B cell (primary cell): ENCODE data around the gene CHCHD6. TPM values are rescaled to one million over a fixed set of nuclear protein-coding genes. Genes with fewer than 3 reads are reported as not detected.

ENCODE experiments used
- ATAC-seq: fragments of 200-7000 bp; cut with Tn5 transposase; one replicate; pipeline ENCODE4 v1.10.0; 2021; ENCODE audit warnings: low read depth, mild to moderate bottlenecking, moderate number of reproducible peaks, moderate library complexity
- CTCF ChIA-PET: fragments of 350-600 bp; sonication (Branson Sonifier 250); formaldehyde crosslinking; loops from one replicate; lab custom pipeline; 2021; ENCODE audit warnings: antibody characterized with exemption, inconsistent platforms; lab: Charles Lee
- POLR2A ChIA-PET: fragments of 350-600 bp; sonication (Branson Sonifier 250); formaldehyde crosslinking; loops from one replicate; lab custom pipeline; 2021; ENCODE audit warnings: antibody characterized with exemption; lab: Charles Lee
- DNase-seq: peaks from one replicate; pipeline ENCODE4 v3.0.0; 2013
- H2AFZ ChIP-seq: 2 replicates; pipeline ENCODE4 v1.6.1; 2012; ENCODE audit warnings: mild to moderate bottlenecking, low read depth, low read length; ENCODE audit not compliant: insufficient read depth, poor library complexity, severe bottlenecking
- H3K27ac ChIP-seq, 2 donors: 1 replicate in 1 of 2; 2 replicates in 1 of 2; pipeline ENCODE4 v1.5.1; 2012 to 2013; ENCODE audit warnings: low read length in 2 of 2, mild to moderate bottlenecking in 2 of 2, moderate library complexity in 1 of 2
- H3K27me3 ChIP-seq, 4 experiments: fragments of 200-600 bp in 1 of 4; sonication (generic) in 1 of 4; replicated peaks in 1 of 4; 1 replicate in 2 of 4; 2 replicates in 2 of 4; pipeline versions ENCODE4 v1.6.1 to v1.7.0; 2013 to 2016; ENCODE audit warnings: low read length in 3 of 4, mild to moderate bottlenecking in 2 of 4, mixed read lengths in 1 of 4, moderate library complexity in 1 of 4; ENCODE audit not compliant: insufficient read depth in 4 of 4, control insufficient read depth in 3 of 4; ENCODE audit errors: control extremely low read depth in 1 of 4
- H3K36me3 ChIP-seq, 2 experiments: replicated peaks in 1 of 2; 1 replicate in 1 of 2; 2 replicates in 1 of 2; pipeline versions ENCODE4 v1.6.1 to v1.7.1; 2013; ENCODE audit warnings: low read length in 1 of 2; ENCODE audit not compliant: insufficient read depth in 2 of 2, control insufficient read depth in 1 of 2; ENCODE audit errors: control extremely low read depth in 1 of 2, extremely low read depth in 1 of 2
- H3K4me1 ChIP-seq, 2 donors: fragments of 200-600 bp in 1 of 2; sonication (generic) in 1 of 2; 1 replicate in 1 of 2; 2 replicates in 1 of 2; pipeline versions ENCODE4 v1.5.1 to v1.6.1; 2013 to 2017; ENCODE audit warnings: low read length in 2 of 2; ENCODE audit not compliant: control insufficient read depth in 2 of 2, insufficient read depth in 2 of 2
- H3K4me2 ChIP-seq: replicated peaks from 2 replicates; pipeline ENCODE3; 2012; ENCODE audit warnings: mild to moderate bottlenecking, low read depth, low read length; ENCODE audit not compliant: poor library complexity, severe bottlenecking
- H3K4me3 ChIP-seq, 5 experiments: fragments of 200-600 bp in 1 of 5; sonication (generic) in 1 of 5; 1 replicate in 3 of 5; 2 replicates in 2 of 5; pipeline versions ENCODE4 v1.5.1 to v1.7.0; 2011 to 2016; ENCODE audit warnings: low read length in 4 of 5, mild to moderate bottlenecking in 4 of 5, low read depth in 2 of 5, control low read depth in 1 of 5, moderate library complexity in 1 of 5; ENCODE audit not compliant: insufficient read depth in 1 of 5; ENCODE audit errors: control extremely low read depth in 1 of 5, extremely low read depth in 1 of 5
- H3K79me2 ChIP-seq: fragments of 200-600 bp; sonication (generic); one replicate; pipeline ENCODE4 v1.6.0; 2016; ENCODE audit warnings: low read length; ENCODE audit not compliant: control insufficient read depth, insufficient read depth
- H3K9ac ChIP-seq: fragments of 200-600 bp; sonication (generic); 2 replicates; pipeline ENCODE4 v1.6.1; 2017; ENCODE audit warnings: mild to moderate bottlenecking, low read length, moderate library complexity
- H3K9me3 ChIP-seq, 3 donors: one replicate each; pipeline versions ENCODE4 v1.6.1 to v1.7.1; 2013; ENCODE audit warnings: low read length in 2 of 3; ENCODE audit not compliant: control insufficient read depth in 2 of 3, insufficient read depth in 1 of 3; ENCODE audit errors: control extremely low read depth in 1 of 3
- H4K20me1 ChIP-seq: 2 replicates; pipeline ENCODE4 v1.6.0; 2012; ENCODE audit warnings: mild to moderate bottlenecking, low read length; ENCODE audit not compliant: insufficient read depth, control insufficient read depth, poor library complexity, severe bottlenecking
- H3K27ac Mint-ChIP-seq: one replicate; pipeline ENCODE4 v1.8.0; 2021; ENCODE audit warnings: mixed read lengths
- H3K27me3 Mint-ChIP-seq: one replicate; pipeline ENCODE4 v1.8.0; 2021; ENCODE audit warnings: mixed read lengths
- H3K4me1 Mint-ChIP-seq: one replicate; pipeline ENCODE4 v1.8.0; 2021; ENCODE audit warnings: mixed read lengths
- H3K4me3 Mint-ChIP-seq: one replicate; pipeline ENCODE4 v1.8.0; 2021; ENCODE audit warnings: mixed read lengths
- H3K9me3 Mint-ChIP-seq: one replicate; pipeline ENCODE4 v1.8.0; 2022; ENCODE audit warnings: mixed read lengths; ENCODE audit not compliant: insufficient read depth
- CTCF ChIP-seq: fragments of 200-600 bp; IDR thresholded peaks from one replicate; pipeline ENCODE4 v1.8.0; 2022; ENCODE audit warnings: antibody characterized with exemption, mild to moderate bottlenecking
- EZH2 ChIP-seq: IDR thresholded peaks from 2 replicates; pipeline ENCODE4 v1.6.1; 2012; ENCODE audit warnings: borderline replicate concordance, low read depth, mild to moderate bottlenecking, moderate library complexity, low read length; ENCODE audit not compliant: insufficient read depth, poor library complexity, severe bottlenecking
- WGBS: methylation state at CpG from one replicate; pipeline ENCODE4 v1.1.5; 2013; ENCODE audit warnings: missing lambda C conversion rate; ENCODE audit not compliant: insufficient coverage; 5-methylcytosine and 5-hydroxymethylcytosine counted together
- intact Hi-C: fragments of 100-400 bp; cut with micrococcal nuclease; formaldehyde crosslinking; loops from one replicate; pipeline ENCODE4 v1.10.0; 2022
- polyA plus RNA-seq: library from polyadenylated mRNA; depleted of rRNA; stranded (reverse); fragments of >200 nt; gene quantifications from 2 replicates; pipeline ENCODE4 v1.2.3, GENCODE V29; 2012
- total RNA-seq, 2 donors: library from RNA; stranded (reverse); fragments of 120-200 nt in 1 of 2; gene quantifications; 1 replicate in 1 of 2; 2 replicates in 1 of 2; pipeline versions ENCODE4 v1.2.3 to v1.2.4, GENCODE V29; 2013 to 2022

The CHCHD6 gene
- total and polyA plus RNA-seq, 2 donors (not counting 1 experiment from before 2014, with no cell fraction given), result 8.0 to 13.5 TPM

GRCh38 chr3:126847061-126847460 is 143.0 kb downstream of the CHCHD6 start:
- Histone ChIP-seq H3K4me2 (no peak overlapping the region), H3K27ac (no peak overlapping the region), H3K4me1 (no peaks in the 10 kb centered on the region), H3K36me3 (no peaks in the 10 kb centered on the region), H3K4me3 (no peak overlapping the region), H4K20me1 (no peaks in the 10 kb centered on the region), H3K9me3 (no peaks in the 10 kb centered on the region), H3K79me2 (no peaks in the 10 kb centered on the region), H3K9ac (no peak overlapping the region), H3K27me3 (no peaks in the 10 kb centered on the region), H2AFZ (no peak overlapping the region)
- no peaks in the 10 kb centered on the region for H3K4me1 Mint-ChIP-seq
- POLR2A ChIA-PET, result interaction anchor here (0.8 kb wide), 1 partner anchor 154 kb away, joined by 3 read pairs; no protein-coding TSS in a partner anchor
- H3K27ac Mint-ChIP-seq, result no peak overlapping the region
- WGBS, result 94% methylated on average over 2 of the region's 3 CpGs
- ATAC-seq (no peak), DNase-seq (no peak)
- TF ChIP-seq EZH2, result no peak
- no peak for TF ChIP-seq CTCF
- H3K9me3 Mint-ChIP-seq, result no peaks in the 10 kb centered on the region
- intact Hi-C loops, result no loop called here
- no peak overlapping the region for H3K4me3 Mint-ChIP-seq
- H3K27me3 Mint-ChIP-seq, result no peaks in the 10 kb centered on the region
- CTCF ChIA-PET, result no interaction called here

- Histone ChIP-seq H3K9me3 (no peaks in the 10 kb centered on the region), H2AFZ (no peak overlapping the region), H3K4me1 (no peaks in the 10 kb centered on the region), H3K9ac (no peak overlapping the region), H3K27me3 (no peaks in the 10 kb centered on the region), H3K4me3 (no peak overlapping the region), H3K79me2 (no peaks in the 10 kb centered on the region), H3K4me2 (no peak overlapping the region), H3K36me3 (no peaks in the 10 kb centered on the region), H4K20me1 (no peaks in the 10 kb centered on the region), H3K27ac (no peak overlapping the region)
- H3K4me1 Mint-ChIP-seq, result no peaks in the 10 kb centered on the region
- DNase-seq (no peak), ATAC-seq (no peak)
- TF ChIP-seq CTCF, result no peak
- TF ChIP-seq EZH2, result no peak
- no peaks in the 10 kb centered on the region for H3K9me3 Mint-ChIP-seq
- ChIA-PET CTCF (no interaction called here), POLR2A (no interaction called here)
- no peak overlapping the region for H3K27ac Mint-ChIP-seq
- 95% methylated on average over 6 of the region's 6 CpGs for WGBS
- H3K27me3 Mint-ChIP-seq, result no peaks in the 10 kb centered on the region
- H3K4me3 Mint-ChIP-seq, result no peak overlapping the region
- intact Hi-C loops, result no loop called here
Observed at GRCh38 chr3:126848991-126849390, 145.0 kb downstream of the CHCHD6 start.
